GM23338 (cell line): Measurements from ENCODE around the gene NPAS2. TPM values are rescaled to one million over a fixed set of nuclear protein-coding genes. Genes with fewer than 3 reads are reported as not detected.

Experiments
- ATAC-seq: fragments of 200-7000 bp; cut with Tn5 transposase; 3 replicates; pipeline ENCODE4 v1.9.1; 2020
- DNase-seq: peaks from one replicate; pipeline ENCODE4 v3.0.0-alpha.2; 2015; ENCODE audit warnings: low spot score
- H2AFZ ChIP-seq: fragments of 200-600 bp; sonication (generic); 2 replicates; pipeline ENCODE4 v1.8.0; 2016; ENCODE audit warnings: antibody characterized with exemption, mild to moderate bottlenecking, moderate library complexity
- H3F3A ChIP-seq: fragments of 200-600 bp; sonication (generic); replicated peaks from 2 replicates; pipeline ENCODE4 v1.8.0; 2017; ENCODE audit warnings: antibody characterized with exemption, mixed run types, low read depth
- H3K27ac ChIP-seq: fragments of 200-600 bp; sonication (generic); 2 replicates; pipeline ENCODE4 v1.6.1; 2016; ENCODE audit warnings: low read depth
- H3K27me3 ChIP-seq: fragments of 200-600 bp; sonication (generic); 2 replicates; pipeline ENCODE4 v1.8.0; 2016; ENCODE audit warnings: mild to moderate bottlenecking, mixed run types, moderate library complexity; ENCODE audit not compliant: insufficient read depth
- H3K36me3 ChIP-seq: fragments of 200-600 bp; sonication (generic); 2 replicates; pipeline ENCODE4 v1.8.0; 2016; ENCODE audit warnings: mild to moderate bottlenecking; ENCODE audit not compliant: insufficient read depth
- H3K4me1 ChIP-seq: fragments of 200-600 bp; sonication (generic); 2 replicates; pipeline ENCODE4 v1.8.0; 2016; ENCODE audit warnings: mild to moderate bottlenecking, moderate library complexity; ENCODE audit not compliant: insufficient read depth
- H3K4me2 ChIP-seq: fragments of 200-600 bp; sonication (generic); 2 replicates; pipeline ENCODE4 v1.7.1; 2017; ENCODE audit warnings: mixed run types
- H3K4me3 ChIP-seq: fragments of 200-600 bp; sonication (generic); 2 replicates; pipeline ENCODE4 v1.6.1; 2016; ENCODE audit warnings: mixed run types
- H3K79me2 ChIP-seq: fragments of 200-600 bp; sonication (generic); replicated peaks from 2 replicates; pipeline ENCODE4 v1.8.0; 2017; ENCODE audit warnings: mild to moderate bottlenecking; ENCODE audit not compliant: insufficient read depth
- H3K9me2 ChIP-seq: fragments of 200-600 bp; sonication (generic); 2 replicates; pipeline ENCODE4 v1.8.0; 2017; ENCODE audit not compliant: insufficient read depth
- H4K20me1 ChIP-seq: fragments of 200-600 bp; sonication (generic); replicated peaks from 2 replicates; pipeline ENCODE4 v1.8.0; 2017; ENCODE audit warnings: mild to moderate bottlenecking; ENCODE audit not compliant: insufficient read depth
- H3K27ac Mint-ChIP-seq: 2 replicates; pipeline ENCODE4 v1.8.0; 2020; ENCODE audit warnings: inconsistent platforms, mild to moderate bottlenecking, moderate library complexity, mixed read lengths
- H3K27me3 Mint-ChIP-seq: 3 replicates; pipeline ENCODE4 v1.8.0; 2022; ENCODE audit warnings: low read depth, mild to moderate bottlenecking, moderate library complexity, mixed read lengths, inconsistent platforms; ENCODE audit not compliant: insufficient read depth, poor library complexity
- H3K36me3 Mint-ChIP-seq: 3 replicates; pipeline ENCODE4 v1.8.0; 2021; ENCODE audit warnings: low read depth, mild to moderate bottlenecking, inconsistent platforms, moderate library complexity, mixed read lengths
- H3K4me1 Mint-ChIP-seq: 3 replicates; pipeline ENCODE4 v1.8.0; 2020; ENCODE audit warnings: mild to moderate bottlenecking, inconsistent platforms, mixed read lengths
- H3K4me3 Mint-ChIP-seq: 3 replicates; pipeline ENCODE4 v1.8.0; 2021; ENCODE audit warnings: moderate library complexity, mild to moderate bottlenecking, inconsistent platforms, mixed read lengths
- H3K9me3 Mint-ChIP-seq: 3 replicates; pipeline ENCODE4 v1.8.0; 2020; ENCODE audit warnings: moderate library complexity, mild to moderate bottlenecking, inconsistent platforms, mixed read lengths
- CREB1 ChIP-seq: fragments of 250-450 bp; sonication (Bioruptor Pico); IDR thresholded peaks from 2 replicates; pipeline ENCODE4 v1.5.0; 2020; ENCODE audit warnings: low read depth, mild to moderate bottlenecking, moderate library complexity
- CTCF ChIP-seq, 2 experiments: fragments of 200-600 bp in 1 of 2; sonication (generic) in 1 of 2; conservative IDR thresholded peaks; 2 replicates each; pipeline versions ENCODE4 v1.5.1 to v1.6.1; 2016 to 2017; ENCODE audit warnings: antibody characterized with exemption in 2 of 2, low read depth in 2 of 2, mild to moderate bottlenecking in 2 of 2, moderate library complexity in 1 of 2
- ETS1 ChIP-seq: IDR thresholded peaks from 2 replicates; pipeline ENCODE4 v1.6.1; 2016; ENCODE audit warnings: antibody characterized with exemption
- EZH2 ChIP-seq: fragments of 200-600 bp; sonication (generic); IDR thresholded peaks from one replicate; pipeline ENCODE4 v1.8.0; 2017; ENCODE audit warnings: antibody characterized with exemption, mild to moderate bottlenecking, low read depth; ENCODE audit not compliant: unreplicated experiment
- EZH2phosphoT487 ChIP-seq: fragments of 200-600 bp; sonication (generic); IDR thresholded peaks from one replicate; pipeline ENCODE4 v1.8.1; 2018; ENCODE audit warnings: antibody characterized with exemption; ENCODE audit not compliant: unreplicated experiment
- JUNB ChIP-seq: IDR thresholded peaks from one replicate; pipeline ENCODE4 v1.6.1; 2016; ENCODE audit warnings: antibody characterized with exemption; ENCODE audit not compliant: unreplicated experiment
- NANOG ChIP-seq: IDR thresholded peaks from 2 replicates; pipeline ENCODE4 v1.6.1; 2016; ENCODE audit warnings: antibody characterized with exemption, borderline replicate concordance
- POLR2AphosphoS5 ChIP-seq: IDR thresholded peaks from 2 replicates; pipeline ENCODE4 v1.6.1; 2016; ENCODE audit warnings: antibody characterized with exemption, low read depth
- REST ChIP-seq: IDR thresholded peaks from one replicate; pipeline ENCODE4 v1.6.1; 2018; ENCODE audit warnings: antibody characterized with exemption; ENCODE audit not compliant: unreplicated experiment
- STAT1 ChIP-seq: IDR thresholded peaks from one replicate; pipeline ENCODE4 v1.6.1; 2016; ENCODE audit warnings: antibody characterized with exemption; ENCODE audit not compliant: unreplicated experiment
- ZNF114 ChIP-seq: fragments of 250-450 bp; sonication (Bioruptor Pico); IDR thresholded peaks from 2 replicates; pipeline ENCODE4 v1.5.0; 2020; ENCODE audit warnings: mild to moderate bottlenecking, moderate library complexity
- ZNF331 ChIP-seq: fragments of 250-450 bp; sonication (Bioruptor Pico); IDR thresholded peaks from 2 replicates; pipeline ENCODE4 v1.5.0; 2020; ENCODE audit warnings: low read depth, mild to moderate bottlenecking, moderate library complexity
- ZNF462 ChIP-seq: fragments of 250-450 bp; sonication (Bioruptor Pico); IDR thresholded peaks from 2 replicates; pipeline ENCODE4 v1.5.0; 2020; ENCODE audit warnings: mild to moderate bottlenecking, moderate library complexity
- polyA plus RNA-seq: library from polyadenylated mRNA; unstranded; fragments of >200 nt; fragmentation: Nextera tagmentation; extraction: Ambion mirVana; gene quantifications from 2 replicates; pipeline ENCODE4 v1.2.1, GENCODE V29; 2016
- total RNA-seq: library from RNA; depleted of rRNA; stranded (reverse); fragments of >200 nt; shearing (Covaris generic); gene quantifications from 2 replicates; pipeline ENCODE4 v1.2.3, GENCODE V29; 2014

The NPAS2 gene
- total and polyA plus RNA-seq, 2 experiments from 2014 or later: 0.56 to 1.1 TPM

- ATAC-seq (no peak), DNase-seq (no peak)
- Histone ChIP-seq H2AFZ (no peak overlapping the region), H3K4me1 (peaks cover 8% of the 10 kb centered on the region), H3K36me3 (no peaks in the 10 kb centered on the region), H4K20me1 (no peaks in the 10 kb centered on the region), H3F3A (no peaks in the 10 kb centered on the region), H3K79me2 (no peaks in the 10 kb centered on the region), H3K4me3 (no peak overlapping the region), H3K4me2 (no peak overlapping the region), H3K27me3 (no peaks in the 10 kb centered on the region), H3K9me2 (0 out of 2 replicates have a peak, but pooled peaks cover 3% of the 10 kb centered on the region), H3K27ac (no peak overlapping the region)
- peaks cover 12% of the 10 kb centered on the region for H3K4me1 Mint-ChIP-seq
- H3K27ac Mint-ChIP-seq: no peak overlapping the region
- TF ChIP-seq EZH2 (no peak), CTCF (conservative IDR thresholded peaks at IDR 0.05; ENCODE audit: low read depth in 2 of 2) (no peak), EZH2phosphoT487 (no peak), ETS1 (no peak), STAT1 (no peak), ZNF331 (CRISPR knock-in tag) (no peak), JUNB (no peak), NANOG (no peak), POLR2AphosphoS5 (no peak), REST (no peak), CREB1 (CRISPR knock-in tag) (no peak), ZNF462 (no peak), ZNF114 (CRISPR knock-in tag) (no peak)
- H3K27me3 Mint-ChIP-seq: peaks cover 4% of the 10 kb centered on the region
- no peaks in the 10 kb centered on the region; the same call in 2 of the 3 replicates for H3K36me3 Mint-ChIP-seq
- no peaks in the 10 kb centered on the region; the same call in 2 of the 3 replicates for H3K9me3 Mint-ChIP-seq
- no peak overlapping the region for H3K4me3 Mint-ChIP-seq
Measured at GRCh38 chr2:100944617-100945432, 124.9 kb downstream of the NPAS2 start.
